Fibroblast of the aortic adventitia (primary cell): ENCODE results near the gene ERCC3. TPM values are rescaled to one million over a fixed set of nuclear protein-coding genes. Genes with fewer than 3 reads are reported as not detected.
A peak's percentile ranks its signal among the peaks of the same experiment; 100 is the strongest.

Experiments used
- DNase-seq: peaks from one replicate; pipeline ENCODE4 v3.0.0-alpha.2; 2010; ENCODE audit warnings: low read depth
- H3K4me3 ChIP-seq: 2 replicates; pipeline ENCODE4 v1.5.1; 2011; ENCODE audit warnings: low read depth, mild to moderate bottlenecking, control low read depth, low read length, moderate library complexity
- CTCF ChIP-seq: IDR thresholded peaks from 2 replicates; pipeline ENCODE4 v1.5.1; 2011; ENCODE audit warnings: mild to moderate bottlenecking, low read length, control low read depth, inconsistent platforms; ENCODE audit not compliant: insufficient read depth
- total RNA-seq: library from RNA; depleted of rRNA; stranded (reverse); fragments of >200 nt; gene quantifications from 2 replicates; pipeline ENCODE4 v1.2.3, GENCODE V29; 2012; ENCODE audit warnings: low replicate concordance

The ERCC3 gene
- total RNA-seq, 1 donor = 35.4 TPM

DNA sequence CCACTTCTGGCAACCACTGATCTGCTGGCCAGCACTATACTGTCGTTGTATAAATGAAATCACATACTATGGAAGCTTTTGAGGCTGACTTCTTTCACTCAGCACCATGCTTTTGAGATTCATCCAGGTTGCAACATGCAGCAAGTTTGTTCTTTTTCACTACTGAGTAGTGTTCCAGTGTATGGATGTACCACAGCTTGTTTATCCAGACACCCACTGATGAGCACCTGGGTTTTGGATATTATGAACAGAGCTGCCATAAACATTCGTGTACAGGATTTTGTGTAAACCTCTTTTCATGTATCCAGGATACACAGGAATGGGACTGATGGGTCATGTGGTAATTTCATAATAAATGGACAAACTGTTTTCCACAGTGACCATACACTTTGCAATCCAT is 10.7 kb downstream of the ERCC3 start:
- H3K4me3 ChIP-seq = no peak overlapping the region
- DNase-seq = no peak
- no peak for TF ChIP-seq CTCF

- H3K4me3 ChIP-seq = no peak overlapping the region
- no peak for TF ChIP-seq CTCF
- no peak for DNase-seq
Observed at GRCh38 chr2:127280693-127281092, 13.3 kb downstream of the ERCC3 start.

GRCh38 chr2:127279781-127280180 is 14.2 kb downstream of the ERCC3 start:
- no peak for DNase-seq
- H3K4me3 ChIP-seq = no peak overlapping the region
- no peak for TF ChIP-seq CTCF

DNA sequence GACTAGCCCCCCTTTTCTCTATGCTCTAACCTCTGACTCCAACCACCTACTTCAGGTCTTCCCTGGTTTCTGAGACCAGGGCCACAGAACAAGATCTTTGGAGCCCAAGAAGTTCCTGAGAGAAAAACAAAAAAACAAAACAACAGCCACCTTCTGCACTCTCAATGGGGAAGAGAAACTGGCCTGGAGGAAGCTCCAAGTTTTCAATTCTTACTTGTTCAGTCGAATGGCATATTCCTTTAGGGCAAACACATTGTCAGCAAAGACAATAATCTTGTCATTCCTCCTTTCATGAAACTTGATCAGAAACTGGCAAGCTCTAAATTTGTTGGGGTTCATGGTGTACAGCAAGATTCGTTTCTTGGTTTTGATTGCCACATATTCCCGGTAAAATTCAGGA is 15.0 kb downstream of the ERCC3 start:
- DNase-seq = no peak
- H3K4me3 ChIP-seq = no peak overlapping the region
- no peak for TF ChIP-seq CTCF

DNA sequence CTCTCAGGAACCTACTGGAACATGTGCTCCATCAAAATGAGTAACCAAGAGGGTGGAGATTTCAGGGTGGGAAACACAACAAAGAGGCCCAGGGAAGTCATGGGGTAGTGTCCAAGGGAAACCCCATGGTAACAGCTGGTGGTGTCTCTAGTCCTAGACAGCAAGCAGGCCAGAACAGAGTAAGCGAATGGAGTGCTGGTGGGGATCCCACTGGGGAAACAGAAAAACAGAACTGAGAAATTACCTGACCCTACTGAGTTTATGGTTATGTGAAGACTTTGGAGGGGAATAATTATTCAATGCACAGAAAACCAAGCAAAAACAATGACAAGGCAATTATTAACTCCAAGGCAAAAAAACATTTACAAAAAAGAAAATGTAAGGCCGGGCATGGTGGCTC is 16.9 kb downstream of the ERCC3 start:
- TF ChIP-seq CTCF = no peak
- peak; percentile 8 for DNase-seq
- no peak overlapping the region for H3K4me3 ChIP-seq

DNA sequence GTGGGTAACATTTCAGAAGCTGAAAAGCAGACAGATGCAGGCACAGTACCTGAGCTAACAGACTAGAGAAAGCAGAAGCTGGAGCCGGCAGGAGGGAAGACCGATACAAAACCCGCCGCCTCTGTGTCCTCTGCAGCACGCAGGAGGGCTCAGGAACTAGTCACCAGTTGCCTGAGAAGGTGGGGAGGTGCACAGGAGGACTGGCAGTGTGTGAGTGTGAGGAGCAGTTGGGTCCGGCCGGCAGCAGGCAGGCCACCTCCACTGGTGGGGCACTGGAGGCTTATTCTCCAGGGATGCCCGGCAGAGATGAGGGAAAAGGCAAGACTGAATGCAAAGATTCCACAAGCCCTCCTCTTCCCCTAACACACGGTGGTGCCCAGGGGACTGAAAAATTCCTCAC is 18.2 kb downstream of the ERCC3 start:
- no peak for TF ChIP-seq CTCF
- DNase-seq = no peak
- H3K4me3 ChIP-seq = no peak overlapping the region

DNA sequence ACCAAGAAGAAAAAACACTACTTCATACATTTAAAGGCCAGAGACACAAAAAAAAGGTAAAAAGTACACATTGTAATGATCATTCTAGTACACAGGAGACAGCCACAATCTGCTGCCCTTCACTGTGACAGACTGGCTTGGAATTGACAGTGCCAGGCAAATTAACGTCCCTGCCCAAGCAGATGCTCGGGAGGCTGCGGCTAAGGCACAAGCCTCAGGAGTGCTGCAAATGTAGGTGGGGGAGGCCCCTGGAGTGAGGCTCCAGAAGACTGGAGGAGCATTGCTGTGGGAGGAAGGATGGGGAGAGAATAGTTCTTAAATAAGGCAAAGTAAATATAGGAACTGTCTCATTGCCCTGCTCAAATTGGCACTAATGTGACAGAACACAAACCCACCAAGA is 18.6 kb downstream of the ERCC3 start:
- TF ChIP-seq CTCF = no peak
- H3K4me3 ChIP-seq = no peak overlapping the region
- DNase-seq = no peak
